Measurements from ENCODE around the gene VSX1.

DNA sequence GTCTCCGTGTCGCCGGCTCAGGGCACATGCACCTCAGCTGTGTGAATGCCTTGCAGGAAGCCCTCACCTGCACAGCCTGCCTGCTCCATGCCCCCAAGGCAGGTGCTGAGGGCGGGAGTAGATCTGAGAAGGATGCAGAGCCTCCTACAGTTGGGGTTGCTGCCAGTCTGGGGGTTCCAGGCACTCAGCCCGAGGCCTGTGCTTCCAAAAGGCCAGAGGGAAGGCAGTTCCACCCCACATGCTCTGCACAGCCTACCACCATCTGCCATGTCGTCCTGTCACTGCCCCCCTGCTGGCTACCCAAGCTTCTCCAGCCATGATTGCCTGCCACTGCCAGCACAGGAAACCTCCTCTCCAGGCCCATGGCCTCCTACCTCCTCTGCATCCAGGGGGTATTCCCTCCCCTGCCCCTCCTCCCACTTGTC lies 43.3 kb downstream of the VSX1 start:
- TF ChIP-seq POLR2AphosphoS5 (IDR thresholded peaks at IDR 0.05) (no peak), POLR2A (IDR thresholded peaks at IDR 0.05) (no peak)

Data from prostate gland (tissue), 1 donor.